Islet precursor cell (in vitro differentiated cells): ENCODE measurements around the gene SRGAP2C.
"Not testable (repeated sequence)": the region's sequence is repeated elsewhere in the genome, so short reads cannot be mapped to it uniquely, and the experiment has no call there.

Experiments
- DNase-seq: peaks from one replicate; pipeline ENCODE4 v3.0.0-alpha.2; 2018

The SRGAP2C gene

DNA sequence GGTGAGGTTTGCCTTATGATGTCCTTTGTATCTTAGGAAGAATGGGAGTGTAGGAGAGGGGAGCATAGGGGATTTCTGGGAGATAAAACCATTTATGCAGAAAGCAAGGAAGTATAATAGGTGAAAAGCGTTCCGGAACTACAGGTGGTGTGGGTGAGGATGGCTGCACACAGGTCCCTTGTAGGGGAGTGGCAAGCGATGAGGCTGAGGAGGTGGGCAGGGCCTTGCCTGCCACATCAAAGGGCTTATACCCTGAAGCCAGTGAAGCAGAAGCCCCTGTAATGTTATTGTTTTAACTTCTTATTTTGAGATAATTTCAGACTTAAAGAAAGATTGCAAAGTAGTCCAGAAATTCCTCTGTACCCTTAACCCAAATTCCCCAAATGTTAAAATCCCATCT lies 159.6 kb downstream of the SRGAP2C start:
- not testable (repeated sequence) for DNase-seq

DNA sequence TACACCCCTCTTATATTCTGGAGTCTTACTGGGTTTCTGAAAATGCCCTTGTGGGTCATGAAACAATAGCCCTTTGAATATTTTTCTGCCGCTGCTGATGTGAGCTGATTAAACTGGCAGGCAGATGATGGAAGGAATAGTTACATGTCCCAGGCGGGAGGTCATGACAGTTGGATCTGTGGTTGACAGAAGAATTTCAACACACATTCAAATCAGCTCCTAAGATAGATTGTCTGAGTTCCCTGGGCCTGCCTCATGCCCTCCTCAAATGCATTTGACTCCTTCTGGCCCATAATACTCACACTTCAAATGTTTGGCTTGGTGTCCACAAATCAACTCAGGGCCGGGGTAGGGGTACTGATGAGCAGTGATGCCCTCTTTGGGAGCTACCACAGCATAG lies 161.9 kb downstream of the SRGAP2C start:
- not testable (repeated sequence) for DNase-seq

DNA sequence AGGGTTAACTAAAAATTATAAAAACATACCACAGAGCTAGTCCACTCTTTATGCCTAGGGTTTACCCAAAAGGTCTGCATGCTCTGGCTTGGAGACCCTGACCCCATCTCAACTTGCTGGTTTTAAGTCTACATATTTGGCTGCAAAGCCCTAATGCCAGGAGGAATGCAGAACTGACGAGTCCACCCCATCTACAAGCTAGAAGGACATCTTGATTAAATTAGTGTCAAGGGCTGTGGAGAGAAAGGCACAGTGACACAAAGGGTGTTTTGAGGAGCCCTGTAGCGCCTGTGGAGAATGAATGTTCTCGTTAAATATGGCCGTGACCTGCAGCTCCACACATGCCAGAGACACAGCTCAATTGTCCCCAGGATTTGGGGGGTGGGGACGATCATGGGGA lies 162.7 kb downstream of the SRGAP2C start:
- peak; percentile 19 for DNase-seq

DNA sequence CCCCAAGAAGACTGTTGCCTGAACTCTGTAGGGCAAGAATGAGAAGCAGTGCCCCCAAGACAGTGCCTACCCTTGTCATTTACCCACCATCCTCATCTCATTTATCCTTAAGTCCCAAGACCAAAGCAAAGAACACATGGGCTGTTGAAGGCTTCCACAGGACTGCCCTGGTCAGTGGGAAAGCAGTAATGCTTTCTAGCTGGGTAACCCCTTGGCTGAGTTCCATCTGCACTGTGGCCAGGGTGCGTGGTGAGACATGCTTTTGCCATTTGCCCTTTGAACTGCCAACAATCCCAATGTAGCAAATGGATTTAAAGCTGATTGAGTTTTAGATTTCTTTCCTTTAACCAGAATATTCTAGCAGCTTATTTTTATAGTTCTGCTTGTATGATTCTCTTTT lies 163.3 kb downstream of the SRGAP2C start:
- not testable (repeated sequence) for DNase-seq

DNA sequence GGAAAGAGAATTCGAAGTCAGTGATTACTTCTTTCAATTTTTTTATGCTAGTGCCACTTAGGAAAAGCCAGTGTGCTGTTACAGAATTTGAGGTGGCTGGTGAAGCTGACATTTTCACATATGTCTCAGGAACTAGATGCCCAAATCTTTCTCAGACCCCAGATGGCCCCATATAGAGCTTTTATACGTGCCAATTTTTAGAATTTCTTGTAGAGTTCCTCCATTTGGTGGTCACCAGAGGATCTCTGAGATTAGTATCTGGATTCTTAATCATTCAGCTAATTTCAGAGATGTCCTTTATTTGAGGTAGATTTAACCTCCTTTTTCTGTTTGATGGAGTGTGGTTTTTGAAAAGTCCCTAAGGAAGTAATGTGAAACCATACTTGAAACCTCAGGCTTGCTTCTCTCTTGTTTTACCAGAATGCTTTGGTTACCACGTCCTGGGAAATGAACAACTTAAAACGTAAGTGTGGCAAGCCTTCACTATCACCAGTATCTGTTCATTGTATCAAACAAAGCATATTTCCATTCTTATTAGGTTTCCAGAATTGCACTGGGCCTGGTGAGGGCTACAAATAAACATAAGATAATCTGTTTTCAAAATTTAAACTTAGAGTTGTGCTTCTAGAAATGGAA lies 164.7 kb downstream of the SRGAP2C start:
- DNase-seq: not testable (repeated sequence)

DNA sequence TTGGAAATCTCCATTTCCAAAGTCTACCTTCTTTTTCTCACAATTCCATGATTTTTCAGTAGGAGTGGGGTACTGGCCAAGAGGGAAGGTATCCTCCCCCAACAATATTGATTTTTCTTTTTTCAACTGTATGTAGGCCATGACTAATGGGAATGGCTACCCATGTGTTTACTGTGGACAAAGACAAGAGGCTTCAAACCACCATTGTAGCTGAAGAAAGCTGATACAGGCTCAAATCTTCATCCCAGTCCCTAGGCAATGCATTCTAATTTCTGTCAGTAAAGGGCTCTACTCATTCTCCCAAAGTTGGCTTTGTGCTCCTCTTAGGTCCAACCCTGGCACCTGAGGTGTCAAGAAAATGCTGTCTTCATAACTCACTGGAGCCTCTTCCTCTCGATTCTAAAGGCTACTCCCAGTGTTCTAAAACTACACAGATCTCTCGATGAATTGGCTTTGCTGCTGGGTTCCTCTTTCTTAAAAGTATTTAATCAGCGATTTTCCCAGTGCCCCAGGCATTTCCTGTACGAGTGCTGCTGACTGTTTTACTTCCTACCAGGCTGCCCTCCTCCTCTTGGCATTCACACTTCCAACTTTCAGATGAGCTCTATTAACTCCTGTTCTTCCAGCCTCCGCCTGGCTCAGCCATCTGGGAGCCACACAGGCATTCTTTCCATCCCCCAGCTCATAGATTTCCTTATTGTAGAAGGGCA lies 171.1 kb downstream of the SRGAP2C start:
- not testable (repeated sequence) for DNase-seq

DNA sequence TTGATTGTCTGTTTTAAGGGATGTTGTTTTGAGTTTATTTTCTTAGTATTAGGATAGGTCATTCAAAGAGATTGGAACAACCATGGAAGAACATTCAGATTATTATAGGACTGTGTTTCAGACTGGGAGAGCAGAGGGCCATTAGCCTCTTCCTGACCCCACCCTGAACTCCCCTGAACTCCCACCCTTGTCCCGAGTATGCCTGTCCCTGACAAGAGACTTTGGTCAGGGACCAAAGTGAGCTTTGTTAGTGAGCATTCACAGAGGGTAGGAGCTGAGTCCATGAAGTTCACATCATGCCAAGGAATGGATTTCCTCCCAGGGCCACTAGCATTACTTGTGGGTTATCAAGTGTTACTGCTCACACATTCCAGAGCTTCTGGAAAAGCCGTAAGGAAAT lies 172.0 kb downstream of the SRGAP2C start:
- not testable (repeated sequence) for DNase-seq

DNA sequence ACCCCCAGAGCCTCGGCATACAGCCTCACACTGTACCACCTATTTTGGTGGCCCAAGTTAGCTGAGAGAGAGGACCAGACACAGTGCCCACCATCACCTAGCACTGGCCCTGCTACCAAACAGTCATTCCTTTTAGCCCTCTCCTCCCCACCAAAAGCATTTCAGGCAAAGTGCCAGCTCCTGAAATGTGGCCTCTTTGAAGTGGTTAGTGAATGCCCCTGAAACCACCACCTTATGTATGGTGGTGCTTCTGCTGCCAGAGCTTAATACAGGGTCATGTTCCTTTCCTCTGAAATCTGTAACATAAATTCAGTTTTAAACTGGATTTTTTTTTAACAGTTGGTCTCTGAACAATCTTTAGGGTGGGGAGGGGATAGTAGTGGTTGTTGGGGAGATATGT lies 175.8 kb downstream of the SRGAP2C start:
- not testable (repeated sequence) for DNase-seq

DNA sequence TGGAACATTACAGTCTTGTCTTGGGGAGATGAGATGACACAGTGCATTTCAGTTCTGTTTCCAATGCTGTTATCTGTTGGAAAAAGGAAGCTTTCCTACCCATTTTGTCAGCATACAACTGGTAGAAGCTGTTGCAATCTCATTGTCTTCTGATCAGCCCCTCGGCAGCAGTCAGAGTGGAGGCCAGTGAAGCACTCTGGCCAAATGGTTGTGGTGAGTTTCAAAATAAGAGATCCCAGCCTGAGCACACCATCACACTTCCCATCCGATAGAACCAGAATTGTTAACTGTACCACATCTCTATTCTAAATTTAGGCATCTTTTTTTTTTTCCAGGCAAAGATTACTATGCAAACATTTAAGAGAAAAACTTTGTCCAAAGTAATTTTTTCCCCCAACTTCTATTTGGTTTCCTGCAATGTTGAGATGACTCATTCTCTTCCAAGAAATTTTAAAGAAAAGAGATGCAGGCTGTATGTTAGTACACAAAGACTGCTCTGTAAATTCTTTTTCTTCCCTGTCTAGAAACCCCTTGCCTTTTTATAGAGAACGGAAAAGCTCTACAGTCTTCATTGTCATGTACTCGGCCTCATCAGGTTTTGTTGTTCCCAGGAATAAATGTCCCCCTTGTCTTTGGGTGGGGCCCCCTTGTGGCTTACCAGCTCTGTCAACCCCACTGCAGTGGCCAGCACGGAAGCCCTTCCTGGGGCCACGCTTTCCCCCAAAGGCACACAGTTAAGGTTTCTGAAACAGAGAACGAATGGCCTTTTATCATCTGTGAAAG lies 176.9 kb downstream of the SRGAP2C start:
- DNase-seq: not testable (repeated sequence)

DNA sequence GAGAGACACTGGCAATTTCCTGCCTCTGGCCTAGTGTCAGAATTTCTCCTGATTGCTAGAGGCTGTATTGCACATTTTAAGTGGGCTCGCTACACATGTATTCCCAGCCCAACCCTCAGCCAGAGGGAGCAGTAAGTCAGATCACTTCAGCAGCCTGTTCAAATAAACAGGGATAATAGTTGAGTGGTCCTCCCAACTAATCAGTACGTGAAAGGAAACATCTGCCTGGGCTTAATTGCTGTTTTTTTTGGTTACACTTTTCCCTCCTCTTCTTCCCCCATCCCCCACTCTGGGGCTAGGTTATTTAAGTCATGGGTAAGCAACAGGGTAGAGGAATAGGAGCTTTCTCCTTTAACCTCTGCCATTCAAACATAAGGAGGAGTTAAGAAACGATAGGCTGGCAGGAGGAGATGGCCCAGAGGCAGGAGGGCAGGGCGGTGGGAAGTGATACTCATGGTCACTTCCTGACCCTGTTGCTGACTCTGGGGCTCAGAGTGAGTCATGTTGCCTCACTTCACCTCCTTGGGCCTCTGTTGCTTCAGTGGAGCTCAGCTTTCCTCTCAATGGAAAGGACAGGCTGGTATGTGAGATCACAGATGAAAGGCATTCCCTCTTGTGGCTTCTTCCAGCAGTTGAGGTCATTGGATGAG lies 177.6 kb downstream of the SRGAP2C start:
- not testable (repeated sequence) for DNase-seq

DNA sequence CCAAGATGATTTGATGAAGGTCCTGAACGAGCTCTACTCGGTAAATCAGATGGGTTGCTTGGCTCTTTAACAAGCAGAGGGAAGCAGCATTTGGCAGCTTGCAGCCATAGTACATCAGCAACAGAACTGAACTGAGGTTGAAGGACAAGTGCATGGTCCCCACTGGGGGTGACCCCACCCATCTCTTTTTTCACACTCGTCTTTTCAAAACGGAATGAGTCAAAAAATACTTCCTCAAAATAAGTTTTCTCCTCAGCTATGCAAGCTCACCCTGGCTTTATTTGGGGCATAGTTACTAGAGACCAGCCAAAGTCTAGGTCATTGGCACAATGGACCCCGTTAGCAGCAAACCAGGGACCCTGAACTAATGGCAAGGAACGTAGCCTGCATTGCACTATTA lies 180.5 kb downstream of the SRGAP2C start:
- DNase-seq: not testable (repeated sequence)

DNA sequence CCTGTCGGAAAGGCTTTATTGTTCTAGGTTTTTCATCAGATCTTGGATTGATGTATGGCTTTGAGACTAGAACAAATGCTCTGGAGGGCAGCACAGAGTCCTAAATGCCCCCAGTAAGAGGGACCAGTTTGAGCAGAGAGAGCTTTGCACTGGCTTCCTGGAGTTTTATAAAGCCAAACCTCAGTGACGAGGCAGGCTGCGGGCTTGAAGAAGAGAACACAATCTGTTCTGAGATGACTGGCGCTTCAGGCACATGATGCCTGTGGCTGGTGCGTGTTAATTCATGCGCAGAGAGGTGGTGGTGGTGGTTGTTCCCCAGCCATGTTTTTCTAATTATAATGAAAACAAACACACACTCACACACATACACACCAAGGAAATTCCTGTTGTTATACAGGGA lies 180.9 kb downstream of the SRGAP2C start:
- peak; percentile 3 for DNase-seq

DNA sequence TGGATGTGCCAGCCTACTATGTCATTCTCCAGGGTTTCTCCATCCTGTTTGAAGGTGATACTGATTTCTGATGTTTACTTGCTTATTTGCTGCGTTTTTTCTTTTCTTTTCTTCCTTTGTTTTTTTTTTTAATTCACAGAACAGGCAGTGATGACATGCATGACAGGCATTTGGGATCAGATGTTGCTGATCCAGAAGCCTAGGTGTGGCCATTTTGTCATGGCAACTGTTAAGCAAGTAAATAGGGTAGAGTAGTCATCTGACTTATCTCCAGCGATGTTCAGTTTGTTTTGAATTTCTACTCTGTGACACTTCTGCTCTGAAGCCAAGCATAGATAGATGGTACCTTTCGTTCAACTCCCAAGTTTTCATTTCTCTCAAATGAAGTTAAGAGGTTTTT lies 181.4 kb downstream of the SRGAP2C start:
- not testable (repeated sequence) for DNase-seq

DNA sequence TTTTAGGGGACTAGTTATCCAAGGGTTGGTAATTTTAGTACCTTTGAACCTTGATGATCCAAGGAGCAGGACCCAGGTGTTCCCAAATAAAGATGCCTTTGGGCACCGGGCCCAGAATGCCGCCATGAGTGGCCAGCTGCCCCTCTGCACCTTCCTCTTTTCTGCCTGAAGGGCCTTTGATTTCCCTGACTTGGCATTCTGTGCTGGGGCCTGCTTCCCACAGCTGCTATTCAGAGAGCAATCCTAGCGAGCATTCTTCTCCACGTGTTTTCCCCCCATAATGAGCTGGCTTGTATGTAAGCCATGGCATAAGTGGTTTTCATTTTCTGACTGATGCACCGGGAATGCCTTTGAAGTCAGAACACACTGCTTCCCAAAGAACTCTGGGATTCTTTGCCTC lies 184.1 kb downstream of the SRGAP2C start:
- DNase-seq: not testable (repeated sequence)

DNA sequence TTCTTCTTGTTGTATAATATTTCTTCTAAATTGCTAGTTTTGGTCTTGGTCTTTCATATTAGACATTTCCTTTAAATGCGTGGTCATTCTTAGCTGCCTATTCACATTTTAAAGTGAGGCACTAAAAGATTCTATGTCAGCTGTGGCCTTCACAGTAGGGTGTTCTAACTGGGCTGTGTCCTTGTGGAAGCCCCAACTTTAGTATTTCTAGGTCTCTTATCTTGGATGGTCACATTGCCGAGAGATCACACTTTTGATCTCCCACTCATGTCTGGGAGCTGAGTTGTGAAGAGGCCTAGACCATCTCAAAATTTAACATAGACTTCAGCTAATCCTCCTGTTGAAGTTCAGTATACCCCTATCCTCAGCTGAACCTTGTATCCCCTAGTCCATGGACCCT lies 185.2 kb downstream of the SRGAP2C start:
- not testable (repeated sequence) for DNase-seq

DNA sequence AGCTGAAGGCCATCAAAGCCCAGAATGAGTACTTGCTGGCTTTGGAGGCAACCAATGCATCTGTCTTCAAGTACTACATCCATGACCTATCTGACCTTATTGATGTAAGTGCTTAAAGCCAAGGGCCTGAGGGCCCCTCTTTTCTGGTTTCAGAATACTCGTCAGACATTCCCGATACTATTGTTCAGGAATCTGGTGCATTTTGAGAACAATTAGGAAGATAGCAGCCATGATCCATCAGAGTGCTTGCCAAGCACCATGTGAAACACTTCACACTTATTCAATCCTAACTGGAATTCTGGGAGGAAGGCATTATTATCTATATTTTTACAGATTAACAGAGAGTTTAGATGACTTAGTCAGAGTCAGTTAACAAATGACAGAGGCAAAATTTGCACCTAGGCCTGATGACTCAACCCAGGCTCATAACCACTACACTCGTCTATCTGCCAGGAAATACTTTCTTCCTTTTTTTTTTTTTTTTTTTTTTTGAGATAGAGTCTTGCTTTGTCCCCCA lies 190.1 kb downstream of the SRGAP2C start:
- peak; percentile 45 for DNase-seq

DNA sequence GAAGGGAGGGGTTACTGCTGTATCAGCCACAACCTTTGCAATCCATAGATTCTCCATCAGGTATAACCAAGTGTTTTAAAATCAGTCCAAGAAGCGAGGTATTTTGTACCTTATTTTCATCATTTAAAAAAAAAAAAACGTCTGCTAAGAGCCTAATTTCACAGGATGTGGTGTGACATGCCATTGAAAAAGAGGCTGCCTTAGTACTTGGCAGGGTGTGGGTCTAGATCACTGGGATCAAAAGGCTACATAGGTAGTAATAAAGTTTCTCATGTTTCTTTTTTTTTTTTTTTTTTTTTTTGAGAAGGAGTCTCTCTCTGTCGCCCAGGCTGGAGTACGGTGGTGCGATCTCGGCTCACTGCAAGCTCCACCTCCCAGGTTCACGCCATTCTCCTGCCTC lies 192.2 kb downstream of the SRGAP2C start:
- not testable (repeated sequence) for DNase-seq

DNA sequence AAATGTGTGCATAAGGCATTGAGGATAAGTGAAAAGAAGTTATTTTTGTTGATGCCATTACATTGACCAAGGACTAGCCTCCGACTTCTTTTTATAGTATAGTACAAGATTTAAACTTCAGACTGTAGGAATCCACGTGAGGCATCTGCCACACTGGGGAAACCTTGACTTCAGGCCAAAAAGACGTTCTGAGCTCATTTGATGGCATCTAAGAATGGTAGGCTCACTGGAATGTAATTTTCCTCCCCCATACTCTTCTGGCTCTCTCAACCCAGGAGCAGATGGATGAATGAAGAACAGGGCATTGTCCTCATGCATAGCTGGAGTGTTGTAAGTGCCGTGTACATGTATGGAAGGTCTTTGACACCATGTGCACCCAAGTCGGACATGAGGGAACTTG lies 194.0 kb downstream of the SRGAP2C start:
- peak; percentile 2 for DNase-seq

DNA sequence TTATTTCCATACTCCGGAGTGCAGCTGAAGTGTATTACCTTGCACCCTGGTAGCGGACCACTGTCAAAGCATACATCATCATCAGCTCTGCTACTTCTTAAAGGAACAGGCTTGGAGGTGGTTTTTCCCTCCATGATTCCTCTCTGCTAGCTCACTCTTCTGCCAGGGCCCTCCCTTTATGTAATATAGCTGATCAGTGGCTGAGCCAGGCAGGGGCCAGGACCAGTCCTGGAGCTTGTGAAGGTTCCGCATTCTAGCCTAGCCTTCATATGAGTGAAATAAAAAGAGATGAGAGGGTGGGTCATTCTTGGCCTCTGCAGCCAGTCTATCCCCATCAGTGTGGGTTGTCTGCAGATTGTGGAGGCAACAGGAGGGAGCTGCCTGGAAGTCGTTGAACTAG lies 200.0 kb downstream of the SRGAP2C start:
- DNase-seq: not testable (repeated sequence)

DNA sequence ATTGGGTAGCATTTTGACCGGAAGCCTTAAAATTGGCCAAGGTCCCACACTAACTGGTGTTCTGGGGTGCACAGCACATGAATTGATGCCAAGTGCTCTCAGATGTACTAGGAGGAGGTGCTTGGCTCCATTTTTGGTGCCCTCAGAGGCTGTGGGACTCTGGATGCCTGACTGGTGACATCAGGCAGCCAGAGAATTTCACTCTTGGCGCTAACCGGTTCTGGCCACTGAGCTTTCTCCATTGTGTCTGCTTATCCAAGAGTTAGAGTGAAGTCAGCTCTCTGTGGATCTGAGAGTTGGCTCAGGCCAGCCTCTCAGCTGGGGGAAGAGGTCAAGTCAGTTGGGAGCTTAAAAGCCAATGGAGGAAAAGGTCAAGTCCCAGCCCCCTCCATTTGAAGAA lies 200.4 kb downstream of the SRGAP2C start:
- DNase-seq: not testable (repeated sequence)

DNA sequence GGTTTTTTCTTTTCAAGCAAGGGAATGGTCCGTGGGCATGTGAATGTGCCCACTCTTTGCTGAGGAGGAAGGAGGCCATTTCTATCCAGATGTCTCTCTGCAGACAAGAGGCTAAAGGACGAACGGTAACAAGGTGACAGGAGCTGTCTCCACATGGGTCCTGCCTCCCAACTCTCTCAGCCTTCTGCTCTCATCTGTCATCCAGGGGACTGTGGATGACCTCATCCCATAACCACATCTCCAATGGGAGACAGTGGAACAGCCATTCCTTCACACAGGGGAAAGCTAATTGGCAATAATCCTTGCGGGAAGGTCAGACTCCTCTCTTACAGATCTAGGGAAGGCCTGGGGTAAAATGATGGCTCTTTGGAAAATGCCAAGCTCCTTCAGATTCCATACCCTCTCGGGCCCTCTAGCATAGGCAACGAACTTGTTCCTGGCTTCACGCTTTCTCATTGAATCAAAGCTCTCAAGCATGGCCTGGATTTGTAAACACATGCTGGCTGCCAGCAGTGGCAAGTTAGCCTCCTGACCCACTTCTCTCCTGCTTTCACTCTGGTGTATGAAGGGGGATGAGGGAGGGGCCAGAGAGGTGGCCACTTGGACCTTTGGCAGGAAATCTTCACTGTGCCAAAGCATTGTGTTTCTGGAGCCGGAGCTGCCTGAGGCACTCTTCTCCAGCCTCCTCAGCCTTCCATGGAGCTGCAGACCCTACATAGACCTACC lies 201.0 kb downstream of the SRGAP2C start:
- not testable (repeated sequence) for DNase-seq

DNA sequence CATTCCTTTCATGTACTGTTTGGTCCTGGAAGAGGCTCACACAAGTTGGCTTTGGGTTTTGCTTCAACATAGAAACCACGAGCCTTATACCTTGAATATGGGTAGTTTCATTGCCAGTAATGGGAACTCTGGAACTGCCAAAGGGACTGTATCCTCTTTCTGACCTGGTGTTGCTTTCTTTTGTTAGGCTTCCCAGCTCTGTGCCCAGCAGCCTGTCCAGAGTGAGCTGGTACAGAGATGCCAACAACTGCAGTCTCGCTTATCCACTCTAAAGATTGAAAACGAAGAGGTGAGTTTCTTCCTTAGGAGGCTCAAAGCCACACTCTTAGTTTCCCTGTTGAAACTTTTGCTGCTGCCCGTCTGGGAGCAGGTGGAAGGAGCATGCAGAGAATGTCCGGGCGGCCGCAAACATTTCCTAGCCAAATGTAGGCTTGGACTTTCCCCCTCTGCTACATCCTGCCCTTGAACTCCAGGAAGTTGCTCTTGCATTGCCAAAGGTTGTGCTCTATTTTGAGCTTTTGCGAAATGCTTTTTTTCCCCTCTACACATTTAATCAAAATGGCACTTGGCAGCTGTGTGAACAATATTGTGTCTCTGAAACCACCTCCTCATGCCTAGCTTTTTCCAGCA lies 201.7 kb downstream of the SRGAP2C start:
- DNase-seq: not testable (repeated sequence)
